GM10248 (cell line): ENCODE results near the gene ADAD2.

Experiments used
- CTCF ChIA-PET: fragments of 300-600 bp; sonication (Branson Sonifier 250); formaldehyde crosslinking; extraction: SDS; loops from one replicate; lab custom pipeline; 2021; ENCODE audit warnings: antibody characterized with exemption; lab: Yijun Ruan, JAX
- POLR2A ChIA-PET: fragments of 350-650 bp; sonication (Branson Sonifier 250); formaldehyde crosslinking; extraction: SDS; loops from one replicate; lab custom pipeline; 2020; ENCODE audit warnings: antibody characterized with exemption; lab: Yijun Ruan, JAX
- DNase-seq: peaks from one replicate; pipeline ENCODE4 v3.0.0; 2012; ENCODE audit errors: extremely low spot score
- CTCF ChIP-seq: IDR thresholded peaks from 2 replicates; pipeline ENCODE4 v1.5.1; 2012; ENCODE audit warnings: mild to moderate bottlenecking, low read depth; ENCODE audit errors: extremely low read depth, missing control alignments, control extremely low read depth

The ADAD2 gene

GRCh38 chr16:84178892-84179611 lies 11.9 kb upstream of the ADAD2 start:
- no peak for DNase-seq
- TF ChIP-seq CTCF, result no peak
- POLR2A ChIA-PET, result no interaction called here
- CTCF ChIA-PET, result interaction anchor here (1.1 to 4.0 kb wide), 4 partner anchors 8 to 94 kb away, joined by 3 to 39 read pairs (median 8); partner anchors contain the start of gene TAF1C

- CTCF ChIA-PET, result interaction anchor here (1.1 kb wide), 1 partner anchor 29 kb away, joined by 3 read pairs; no protein-coding TSS in a partner anchor
- no peak for TF ChIP-seq CTCF
- no peak for DNase-seq
- POLR2A ChIA-PET, result no interaction called here
These were observed 11.2 kb upstream of the ADAD2 start for GRCh38 chr16:84179612-84180320.

- DNase-seq, result no peak
- POLR2A ChIA-PET, result no interaction called here
- no peak for TF ChIP-seq CTCF
- CTCF ChIA-PET, result no interaction called here
These were observed 10.3 kb upstream of the ADAD2 start for GRCh38 chr16:84180519-84181140.

- ChIA-PET CTCF (no interaction called here), POLR2A (no interaction called here)
- TF ChIP-seq CTCF, result no peak
- no peak for DNase-seq
These were observed 9.6 kb upstream of the ADAD2 start for GRCh38 chr16:84181144-84181915.

GRCh38 chr16:84182104-84182503 lies 8.9 kb upstream of the ADAD2 start:
- POLR2A ChIA-PET, result no interaction called here
- CTCF ChIA-PET, result interaction anchor here (1.2 kb wide), 1 partner anchor 98 kb away, joined by 4 read pairs; no protein-coding TSS in a partner anchor
- DNase-seq, result no peak
- no peak for TF ChIP-seq CTCF
